PFSK-1 (cell line): Measurements from ENCODE around the gene ADM5.

Source experiments
- FOXP2 ChIP-seq: optimal IDR thresholded peaks from 2 replicates; pipeline ENCODE3; 2011; ENCODE audit warnings: borderline replicate concordance, control low read depth, inconsistent platforms; ENCODE audit not compliant: insufficient read depth; ENCODE audit errors: extremely low read length, extremely low read depth
- POLR2AphosphoS5 ChIP-seq: IDR thresholded peaks from 2 replicates; pipeline ENCODE4 v1.6.1; 2012; ENCODE audit warnings: low read depth, mild to moderate bottlenecking, control low read depth, low read length, moderate library complexity
- REST ChIP-seq, 2 experiments: IDR thresholded peaks; 2 replicates each; pipeline versions ENCODE4 v1.6.1 to v1.8.0; 2011 to 2012; ENCODE audit warnings: low read depth in 2 of 2, low read length in 2 of 2, control low read depth in 1 of 2, inconsistent platforms in 1 of 2, mild to moderate bottlenecking in 1 of 2, moderate library complexity in 1 of 2; ENCODE audit not compliant: insufficient read depth in 1 of 2
- SIN3A ChIP-seq: IDR thresholded peaks from 2 replicates; pipeline ENCODE4 v1.6.1; 2012; ENCODE audit warnings: mild to moderate bottlenecking, low read length, moderate library complexity, borderline replicate concordance; ENCODE audit not compliant: insufficient read depth
- TAF1 ChIP-seq: IDR thresholded peaks from 2 replicates; pipeline ENCODE4 v1.6.1; 2012; ENCODE audit warnings: low read length, control low read depth, borderline replicate concordance; ENCODE audit not compliant: insufficient read depth

ADM5 gene

GRCh38 chr19:49660338-49660961 is 28.9 kb upstream of the ADM5 start:
- no peak for TF ChIP-seq POLR2AphosphoS5
- TF ChIP-seq TAF1, result no peak
- TF ChIP-seq REST (IDR thresholded peaks at IDR 0.05; ENCODE audit: insufficient read depth in 1 of 2, low read depth in 2 of 2, low read length in 2 of 2), result no peak
- TF ChIP-seq FOXP2, result no peak
- no peak for TF ChIP-seq SIN3A

GRCh38 chr19:49662011-49662410 is 27.4 kb upstream of the ADM5 start:
- no peak for TF ChIP-seq SIN3A

- TF ChIP-seq SIN3A (no peak), REST (IDR thresholded peaks at IDR 0.05; ENCODE audit: insufficient read depth in 1 of 2, low read depth in 2 of 2, low read length in 2 of 2) (no peak), TAF1 (no peak), FOXP2 (no peak), POLR2AphosphoS5 (no peak)
These were observed 26.2 kb upstream of the ADM5 start for GRCh38 chr19:49663224-49663623.

- TF ChIP-seq POLR2AphosphoS5 (peak; percentile 83), FOXP2 (peak; percentile 72), TAF1 (peak; percentile 45; the same call in 1 of the 2 replicates), REST (IDR thresholded peaks at IDR 0.05; ENCODE audit: insufficient read depth in 1 of 2, low read depth in 2 of 2, low read length in 2 of 2) (0 out of 4 replicates have a peak, but pooled peaks of 1 of the 2 experiments have one; percentile 21), SIN3A (no peak)
These were observed 25.0 kb upstream of the ADM5 start for GRCh38 chr19:49664171-49665035.

- TF ChIP-seq FOXP2 (no peak), SIN3A (no peak), POLR2AphosphoS5 (no peak), REST (IDR thresholded peaks at IDR 0.05; ENCODE audit: insufficient read depth in 1 of 2, low read depth in 2 of 2, low read length in 2 of 2) (no peak), TAF1 (no peak)
These were observed 24.4 kb upstream of the ADM5 start for GRCh38 chr19:49665036-49665350.
